Measurements from ENCODE around the gene ATXN7L3.

- TF ChIP-seq ZNF624 (tag by site-specific recombination; IDR thresholded peaks at IDR 0.05) (no peak), ZNF777 (tag by site-specific recombination; IDR thresholded peaks at IDR 0.05; ENCODE audit: borderline replicate concordance) (no peak), ZNF239 (tag by site-specific recombination; IDR thresholded peaks at IDR 0.05) (no peak), ZNF354C (tag by site-specific recombination; IDR thresholded peaks at IDR 0.05; ENCODE audit: borderline replicate concordance, low read depth) (no peak)
- TF ChIP-seq, protein P1, sequence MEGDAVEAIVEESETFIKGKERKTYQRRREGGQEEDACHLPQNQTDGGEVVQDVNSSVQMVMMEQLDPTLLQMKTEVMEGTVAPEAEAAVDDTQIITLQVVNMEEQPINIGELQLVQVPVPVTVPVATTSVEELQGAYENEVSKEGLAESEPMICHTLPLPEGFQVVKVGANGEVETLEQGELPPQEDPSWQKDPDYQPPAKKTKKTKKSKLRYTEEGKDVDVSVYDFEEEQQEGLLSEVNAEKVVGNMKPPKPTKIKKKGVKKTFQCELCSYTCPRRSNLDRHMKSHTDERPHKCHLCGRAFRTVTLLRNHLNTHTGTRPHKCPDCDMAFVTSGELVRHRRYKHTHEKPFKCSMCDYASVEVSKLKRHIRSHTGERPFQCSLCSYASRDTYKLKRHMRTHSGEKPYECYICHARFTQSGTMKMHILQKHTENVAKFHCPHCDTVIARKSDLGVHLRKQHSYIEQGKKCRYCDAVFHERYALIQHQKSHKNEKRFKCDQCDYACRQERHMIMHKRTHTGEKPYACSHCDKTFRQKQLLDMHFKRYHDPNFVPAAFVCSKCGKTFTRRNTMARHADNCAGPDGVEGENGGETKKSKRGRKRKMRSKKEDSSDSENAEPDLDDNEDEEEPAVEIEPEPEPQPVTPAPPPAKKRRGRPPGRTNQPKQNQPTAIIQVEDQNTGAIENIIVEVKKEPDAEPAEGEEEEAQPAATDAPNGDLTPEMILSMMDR (tag by site-specific recombination; IDR thresholded peaks at IDR 0.05) = no peak
- TF ChIP-seq, protein P2, sequence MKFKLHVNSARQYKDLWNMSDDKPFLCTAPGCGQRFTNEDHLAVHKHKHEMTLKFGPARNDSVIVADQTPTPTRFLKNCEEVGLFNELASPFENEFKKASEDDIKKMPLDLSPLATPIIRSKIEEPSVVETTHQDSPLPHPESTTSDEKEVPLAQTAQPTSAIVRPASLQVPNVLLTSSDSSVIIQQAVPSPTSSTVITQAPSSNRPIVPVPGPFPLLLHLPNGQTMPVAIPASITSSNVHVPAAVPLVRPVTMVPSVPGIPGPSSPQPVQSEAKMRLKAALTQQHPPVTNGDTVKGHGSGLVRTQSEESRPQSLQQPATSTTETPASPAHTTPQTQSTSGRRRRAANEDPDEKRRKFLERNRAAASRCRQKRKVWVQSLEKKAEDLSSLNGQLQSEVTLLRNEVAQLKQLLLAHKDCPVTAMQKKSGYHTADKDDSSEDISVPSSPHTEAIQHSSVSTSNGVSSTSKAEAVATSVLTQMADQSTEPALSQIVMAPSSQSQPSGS (tag by site-specific recombination; IDR thresholded peaks at IDR 0.05; ENCODE audit: low read depth) = no peak
Measured at GRCh38 chr17:44247440-44247841, 47.8 kb upstream of the ATXN7L3 start.
